Measurements from ENCODE around the gene SLC24A1.

Gene SLC24A1

DNA sequence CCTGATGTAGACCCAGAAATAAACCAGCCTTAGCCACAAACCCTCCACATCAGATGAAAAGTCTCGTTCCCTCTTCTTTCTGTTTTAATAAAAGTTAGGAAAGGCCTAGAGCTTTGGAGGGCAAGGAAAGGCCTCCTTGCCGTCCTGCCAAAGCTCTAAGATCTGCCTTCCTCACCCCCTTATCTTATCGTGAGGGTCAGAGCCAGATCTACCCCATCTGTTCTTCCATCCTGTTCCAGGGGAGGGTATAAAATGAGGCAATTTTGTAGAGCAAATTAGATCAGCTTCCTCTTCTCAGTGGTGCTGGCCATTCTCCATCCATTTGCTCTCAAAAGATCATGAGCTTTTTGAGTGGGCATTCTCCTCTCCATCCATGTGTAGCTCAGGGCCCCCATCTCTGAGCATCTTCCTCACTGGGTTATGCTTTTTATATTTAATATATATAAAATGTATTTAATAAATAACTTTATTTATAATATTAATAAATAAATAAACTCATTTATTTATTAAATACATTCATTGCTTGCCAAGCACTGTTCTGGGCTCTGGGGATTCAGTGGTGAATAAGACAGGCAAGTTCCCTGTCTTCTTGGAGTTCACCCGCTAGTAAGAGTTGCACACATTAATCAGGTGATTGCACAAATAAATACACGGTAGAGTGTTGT, 2.0 kb upstream of the SLC24A1 start:
- DNase-seq, result no peak

DNA sequence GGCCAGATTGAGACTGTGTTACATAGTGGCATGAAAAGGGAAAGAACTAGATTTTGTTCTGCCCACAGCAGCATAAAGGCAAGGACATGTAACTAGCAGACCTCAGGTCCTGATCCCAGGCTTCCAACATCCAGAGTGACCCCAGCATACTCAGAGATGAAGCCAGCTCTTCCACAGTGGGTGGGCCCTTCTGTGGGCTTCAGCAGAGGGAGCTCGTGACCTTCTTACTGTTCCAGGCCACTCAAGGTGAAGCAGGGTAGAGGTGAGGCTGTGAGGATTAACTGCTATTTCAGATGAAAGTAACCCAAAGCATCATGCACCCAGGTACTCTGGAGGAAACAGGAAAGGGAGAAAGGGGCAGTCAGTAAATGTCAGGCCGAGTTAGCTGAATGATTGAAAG, 905 bp upstream of the SLC24A1 start:
- DNase-seq, result no peak

DNA sequence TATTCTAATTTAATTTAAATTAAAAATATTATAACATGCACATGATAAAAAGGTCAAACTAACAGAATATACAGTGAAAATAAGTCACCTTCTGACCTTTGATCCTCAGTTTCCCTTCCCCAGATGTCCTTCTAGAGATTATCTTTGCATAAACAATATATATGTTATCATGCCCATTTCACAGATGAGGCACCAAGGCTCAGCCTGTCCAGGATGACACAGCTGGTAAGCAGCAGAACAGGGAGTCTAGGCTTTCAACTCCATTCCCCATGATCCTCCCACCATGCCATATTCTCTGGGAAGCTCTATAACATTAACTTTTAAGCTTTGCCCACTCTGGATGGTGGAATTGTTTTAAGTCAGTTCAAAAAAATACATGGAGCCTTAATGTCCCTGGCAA, 1.4 kb downstream of the SLC24A1 start:
- DNase-seq, result no peak

DNA sequence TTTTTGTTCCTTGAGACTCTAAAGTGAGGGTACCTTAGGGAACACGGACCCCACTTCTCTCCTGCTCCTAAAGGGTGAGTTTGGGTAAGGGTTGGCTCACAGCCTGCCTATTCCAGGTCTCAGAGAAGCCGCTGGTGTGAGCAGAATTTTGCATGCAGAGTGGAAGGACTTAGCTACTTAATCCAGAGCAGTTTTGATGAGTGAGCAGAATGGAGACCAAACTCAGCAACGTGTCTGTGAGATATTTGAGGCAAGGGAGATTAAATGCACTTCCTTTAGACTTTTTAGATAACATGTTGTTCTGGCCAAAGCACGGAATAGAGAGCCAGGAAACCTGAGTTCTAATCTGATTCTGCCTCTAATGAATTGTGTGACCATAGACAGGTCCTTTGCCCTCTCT, 5.1 kb downstream of the SLC24A1 start:
- no peak for DNase-seq

DNA sequence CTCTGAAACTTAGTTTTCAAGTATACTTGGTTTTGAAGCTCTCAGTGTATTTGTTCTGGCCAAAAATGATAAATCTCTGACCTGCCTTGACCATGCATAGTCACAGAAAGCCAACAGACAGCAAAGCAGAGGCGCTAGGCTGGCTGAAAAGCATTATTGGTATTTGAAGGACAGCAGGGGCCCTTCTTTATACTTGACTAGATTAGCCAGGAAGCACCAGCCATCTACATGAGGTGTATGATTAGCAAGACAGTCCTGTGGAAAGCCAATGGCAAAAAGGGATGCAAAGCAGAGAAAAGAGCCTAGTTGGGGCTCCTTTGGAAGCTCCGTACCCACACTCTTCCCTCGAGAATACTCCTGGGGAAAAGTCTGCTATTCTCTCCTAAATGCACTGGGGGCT, 7.8 kb downstream of the SLC24A1 start:
- DNase-seq, result no peak

DNA sequence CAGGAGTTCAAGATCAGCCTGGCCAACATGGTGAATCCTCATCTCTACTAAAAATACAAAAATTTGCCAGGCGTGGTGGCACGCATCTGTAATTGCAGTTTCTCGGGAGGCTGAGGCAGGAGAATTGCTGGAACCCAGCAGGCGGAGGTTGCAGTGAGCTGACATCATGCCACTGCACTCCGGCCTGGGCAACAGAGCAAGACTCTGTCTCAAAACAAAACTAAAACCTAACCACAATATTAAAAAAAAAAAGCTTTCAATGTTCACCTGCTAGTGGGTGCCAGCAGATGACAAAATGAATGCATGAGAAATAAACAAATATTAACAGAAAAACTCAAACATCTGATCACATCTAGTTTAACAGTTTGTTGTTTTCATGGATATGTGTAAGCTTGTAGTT, 9.0 kb downstream of the SLC24A1 start:
- no peak for DNase-seq

DNA sequence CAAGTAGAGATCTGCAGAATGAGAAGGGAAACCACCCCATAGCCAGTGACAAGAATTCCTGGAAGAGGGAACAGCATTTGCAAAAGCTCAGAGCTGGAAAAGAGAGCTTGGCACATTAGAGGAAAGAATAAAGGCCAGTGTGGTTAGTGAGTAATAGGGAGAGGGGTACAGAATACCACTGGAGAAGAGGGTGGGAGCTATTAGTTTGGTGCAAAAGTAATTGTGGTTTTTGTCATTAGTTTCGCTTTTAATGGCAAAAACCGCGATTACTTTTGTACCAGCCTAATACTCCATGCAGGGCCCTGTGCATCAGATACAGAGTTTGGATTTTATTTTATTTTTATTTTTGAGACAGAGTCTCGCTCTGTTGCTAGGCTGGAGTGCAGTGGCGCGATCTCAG, 9.8 kb downstream of the SLC24A1 start:
- no peak for DNase-seq

DNA sequence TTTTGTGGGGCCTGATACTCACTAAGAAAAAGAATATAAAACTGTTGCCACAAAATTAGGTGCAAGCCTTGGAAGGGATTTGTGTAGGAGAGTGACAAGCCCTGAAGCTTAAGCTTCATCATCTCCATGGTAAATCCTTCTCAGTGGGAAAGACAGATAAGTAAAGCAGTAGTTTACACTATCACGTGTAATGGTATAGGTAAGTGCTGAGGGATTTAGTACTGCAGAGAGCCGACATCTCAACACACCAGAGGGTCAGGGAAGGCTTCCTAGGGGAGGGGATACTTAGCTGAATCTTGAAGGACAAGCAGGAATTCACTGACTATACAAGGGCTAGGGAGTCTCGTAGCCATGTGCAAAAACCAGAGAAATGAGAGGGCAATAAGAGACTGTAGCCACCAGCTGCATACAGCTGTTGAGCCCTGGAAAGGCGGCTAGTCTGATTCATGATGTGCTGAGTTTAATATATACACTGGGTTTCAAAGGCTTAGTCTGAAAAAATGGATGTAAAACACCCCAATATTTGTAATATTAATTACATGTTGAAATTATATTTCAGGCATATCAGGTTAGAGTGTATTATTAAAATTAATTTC, 11.1 kb downstream of the SLC24A1 start:
- no peak for DNase-seq

DNA sequence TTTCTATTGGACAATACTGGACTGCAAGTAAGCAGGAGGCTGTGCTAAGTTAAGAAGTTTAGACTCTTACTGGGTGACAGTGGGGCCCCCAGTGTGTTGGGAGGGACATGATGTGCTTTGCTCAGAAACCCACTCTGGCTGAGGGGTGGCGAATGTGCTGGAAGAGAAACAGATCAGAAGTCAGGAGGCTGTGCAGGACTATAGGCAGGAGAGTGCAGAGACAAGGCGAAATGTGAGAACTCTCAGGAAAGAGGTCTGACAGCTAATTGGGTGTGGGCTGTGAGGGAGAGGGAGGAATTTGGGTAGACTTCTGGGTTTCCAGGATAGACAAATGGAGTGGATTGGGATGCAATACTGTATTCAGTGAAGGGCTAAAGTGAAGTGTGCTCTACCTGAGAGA, 12.0 kb downstream of the SLC24A1 start:
- DNase-seq, result no peak

DNA sequence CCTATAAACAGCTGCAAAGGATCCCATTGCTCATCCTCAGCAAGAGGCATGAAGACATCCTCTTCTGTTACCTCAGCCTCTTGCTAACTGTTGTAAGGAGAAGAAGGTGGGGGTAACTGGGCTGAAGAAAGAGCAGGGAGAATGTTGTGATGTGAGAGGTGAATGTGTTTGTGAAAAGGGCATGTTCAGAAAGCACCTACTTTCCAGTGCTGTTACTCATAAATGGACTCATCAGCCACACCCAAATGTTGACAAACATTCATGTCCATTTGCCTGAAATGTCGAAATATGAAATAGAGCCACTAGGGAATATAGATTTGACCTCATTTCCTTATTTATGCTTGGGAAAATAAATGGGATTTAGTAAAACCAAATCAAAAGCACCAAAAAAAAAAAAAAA, 12.6 kb downstream of the SLC24A1 start:
- DNase-seq, result no peak

DNA sequence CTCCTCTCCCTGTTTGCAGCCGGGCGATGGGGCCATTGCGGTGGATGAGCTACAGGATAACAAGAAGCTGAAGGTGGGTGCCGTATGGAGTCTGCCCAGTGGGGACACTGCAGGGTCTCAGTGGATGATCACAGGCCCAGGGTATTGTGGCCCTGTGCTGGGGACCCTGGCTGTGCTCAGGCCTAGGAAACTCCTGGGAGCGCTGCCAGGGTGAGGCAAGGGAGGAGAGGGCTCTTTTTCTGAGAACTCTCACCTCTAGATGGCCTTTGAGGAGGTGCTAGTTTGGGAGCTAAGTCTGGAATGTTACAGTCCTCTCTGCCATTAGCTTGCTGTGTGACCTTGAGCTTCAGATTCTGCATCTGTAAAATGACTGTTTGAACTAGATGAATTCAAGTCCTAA, 16.4 kb downstream of the SLC24A1 start:
- no peak for DNase-seq

DNA sequence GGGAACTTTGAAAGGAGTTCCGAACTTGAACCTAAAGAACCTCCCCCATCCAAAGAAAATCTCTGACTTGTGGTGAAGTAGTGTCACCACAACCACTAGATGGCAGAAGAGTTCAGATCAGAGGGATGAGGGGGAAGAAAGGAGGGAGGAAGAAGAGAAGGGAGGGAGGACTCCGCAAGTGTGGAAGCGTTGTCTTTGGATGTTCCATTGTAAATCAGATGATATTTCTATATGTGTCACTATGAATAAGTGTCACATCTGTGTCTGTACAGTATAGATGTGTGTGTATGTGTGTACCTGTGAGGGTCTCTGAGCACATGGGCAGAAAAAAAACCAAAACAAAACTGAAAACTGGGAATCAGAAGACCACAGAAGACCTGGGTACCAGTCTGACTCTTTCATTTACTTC, 16.9 kb downstream of the SLC24A1 start:
- peak; percentile 34 to 42 for DNase-seq

DNA sequence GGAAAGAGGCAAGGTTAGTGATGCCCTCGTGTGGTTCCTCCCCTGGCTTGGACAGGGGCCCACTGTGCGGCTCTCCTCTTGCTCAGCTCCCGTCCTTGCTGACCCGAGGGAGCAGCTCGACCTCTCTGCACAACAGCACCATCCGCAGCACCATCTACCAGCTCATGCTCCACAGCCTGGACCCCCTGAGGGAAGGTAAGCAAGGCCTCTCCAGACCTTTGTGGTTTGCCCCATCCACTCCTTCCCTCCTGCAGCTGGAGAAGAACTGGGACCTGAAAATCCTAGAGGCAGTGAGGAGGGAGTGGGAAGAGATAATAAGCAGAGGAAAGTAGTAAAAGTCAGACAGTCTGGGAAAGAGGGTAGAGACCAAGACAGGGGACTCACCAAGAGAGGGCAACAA, 17.8 kb downstream of the SLC24A1 start:
- no peak for DNase-seq

DNA sequence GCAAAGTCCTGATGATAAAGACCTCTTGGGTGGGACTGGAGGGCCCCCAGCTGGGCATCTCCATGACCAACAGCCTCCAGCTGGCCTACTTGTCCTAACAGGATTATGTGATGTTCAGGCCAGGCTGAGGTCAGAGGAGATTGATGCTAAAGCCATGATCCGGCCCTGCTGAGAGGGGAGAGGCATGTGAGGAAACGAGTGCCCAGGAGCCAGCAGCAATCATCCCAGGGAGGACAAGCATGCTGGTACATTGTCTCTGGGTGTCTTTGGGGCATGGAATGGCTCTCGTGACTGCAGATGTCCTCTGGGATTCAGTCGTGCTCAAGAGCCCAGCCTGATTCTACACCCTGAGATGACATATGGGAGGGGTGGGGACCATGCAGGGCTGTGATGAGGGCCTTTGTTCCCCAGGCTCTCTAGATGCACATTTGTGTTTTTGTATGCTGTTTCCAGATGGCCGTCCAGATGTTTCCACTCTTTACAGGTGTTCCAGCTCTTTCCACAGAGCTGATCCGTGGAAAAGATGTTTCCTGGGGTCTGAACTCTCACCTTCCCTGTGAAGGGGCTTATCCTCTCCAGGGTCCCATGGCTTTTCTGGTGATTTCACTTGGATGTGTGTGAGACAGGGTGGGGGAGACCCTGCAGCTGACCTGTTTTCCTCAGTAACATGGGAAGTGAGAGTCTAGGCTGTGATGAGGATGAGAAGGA, 20.2 kb downstream of the SLC24A1 start:
- DNase-seq, result no peak

DNA sequence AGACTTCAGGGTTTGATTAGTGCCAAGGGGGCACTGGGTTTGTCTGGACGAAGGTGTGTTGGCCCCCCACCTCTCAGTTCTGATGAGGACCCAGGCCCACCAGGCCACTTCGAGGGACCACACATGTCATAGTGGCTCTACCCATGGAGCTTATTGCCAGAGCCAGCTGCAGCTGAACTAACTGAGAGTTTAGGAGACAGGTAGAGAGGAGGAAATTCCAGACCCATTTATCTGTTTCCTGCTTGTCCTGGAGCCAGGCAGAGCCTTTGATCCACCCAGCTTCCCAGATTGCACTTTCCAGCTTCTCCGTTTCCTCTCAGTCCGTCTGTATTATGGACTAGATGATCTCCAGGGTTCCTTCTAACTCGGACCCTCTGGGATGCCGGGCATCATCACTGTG, 20.9 kb downstream of the SLC24A1 start:
- no peak for DNase-seq

DNA sequence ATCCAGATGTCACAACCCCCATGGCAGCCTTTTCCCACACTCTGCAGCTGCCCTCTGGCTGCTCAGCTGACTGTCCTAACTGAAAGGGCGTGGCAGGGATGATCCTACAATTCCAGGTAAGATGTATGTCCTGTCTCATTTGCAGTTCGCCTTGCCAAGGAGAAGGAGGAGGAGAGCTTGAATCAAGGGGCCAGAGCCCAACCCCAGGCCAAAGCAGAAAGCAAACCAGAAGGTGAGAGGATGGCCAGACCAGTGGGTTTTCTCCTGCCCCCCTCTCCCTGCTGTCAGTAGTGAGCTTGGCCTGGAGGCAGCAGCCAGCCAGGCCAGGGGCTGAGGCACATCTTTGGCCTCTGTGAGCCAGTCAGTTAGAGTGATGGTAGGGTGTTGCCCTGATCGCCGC, 22.5 kb downstream of the SLC24A1 start:
- no peak for DNase-seq

DNA sequence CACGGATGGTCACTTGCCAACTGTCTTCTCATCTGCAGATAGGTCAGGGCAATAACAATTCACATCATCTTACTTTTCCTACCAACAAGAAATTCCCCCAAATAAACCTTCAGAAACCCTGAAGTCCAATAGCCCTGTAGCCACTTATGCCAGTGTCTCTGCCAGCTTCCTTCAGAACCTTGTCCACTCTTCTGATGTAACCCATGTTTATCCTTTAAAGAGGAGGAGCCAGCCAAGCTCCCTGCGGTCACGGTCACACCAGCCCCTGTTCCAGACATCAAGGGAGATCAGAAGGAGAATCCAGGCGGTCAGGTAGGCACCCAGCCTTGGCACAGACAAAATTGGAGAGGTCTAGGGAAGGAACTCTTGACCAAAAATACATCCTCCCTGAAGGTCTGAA, 23.7 kb downstream of the SLC24A1 start:
- no peak for DNase-seq

DNA sequence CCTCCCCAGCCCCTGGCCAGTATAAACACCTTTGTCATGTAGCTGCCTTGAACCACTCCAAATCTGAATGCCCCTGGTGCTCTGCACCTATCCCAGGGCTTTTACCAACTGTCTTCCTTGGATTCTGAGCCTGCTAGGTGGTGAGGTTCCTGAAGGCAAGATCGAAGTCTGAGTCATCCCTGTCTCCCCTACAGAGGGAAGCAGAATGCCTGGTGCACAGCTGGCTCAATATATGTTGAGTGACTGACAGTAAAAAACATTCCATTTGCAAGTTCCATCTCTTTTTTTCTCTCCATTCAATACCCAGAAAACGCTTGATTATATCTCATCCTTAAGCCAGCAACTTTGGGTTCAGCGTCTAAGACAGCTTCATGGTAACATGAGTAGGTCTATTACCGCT, 24.7 kb downstream of the SLC24A1 start:
- no peak for DNase-seq

DNA sequence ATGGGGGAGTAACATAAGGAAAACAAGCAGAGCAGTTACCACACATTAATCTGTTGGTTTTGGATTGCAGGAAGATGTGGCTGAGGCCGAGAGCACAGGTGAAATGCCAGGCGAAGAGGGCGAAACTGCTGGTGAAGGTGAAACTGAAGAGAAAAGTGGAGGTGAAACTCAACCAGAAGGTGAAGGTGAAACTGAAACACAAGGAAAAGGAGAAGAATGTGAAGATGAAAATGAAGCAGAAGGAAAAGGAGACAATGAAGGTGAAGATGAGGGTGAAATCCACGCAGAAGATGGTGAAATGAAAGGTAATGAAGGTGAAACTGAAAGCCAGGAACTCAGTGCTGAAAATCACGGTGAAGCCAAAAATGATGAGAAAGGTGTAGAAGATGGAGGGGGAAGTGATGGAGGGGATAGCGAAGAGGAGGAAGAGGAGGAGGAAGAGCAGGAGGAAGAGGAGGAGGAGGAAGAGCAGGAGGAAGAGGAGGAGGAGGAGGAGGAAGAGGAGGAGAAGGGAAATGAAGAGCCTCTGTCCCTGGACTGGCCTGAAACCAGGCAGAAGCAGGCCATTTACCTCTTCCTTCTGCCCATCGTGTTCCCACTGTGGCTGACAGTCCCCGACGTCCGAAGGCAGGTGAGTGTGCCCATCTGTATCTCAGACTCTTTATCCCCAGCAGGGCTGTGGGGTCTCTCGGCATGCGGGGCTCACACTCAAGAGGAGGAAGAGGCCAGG, 28.7 kb downstream of the SLC24A1 start:
- DNase-seq, result no peak

DNA sequence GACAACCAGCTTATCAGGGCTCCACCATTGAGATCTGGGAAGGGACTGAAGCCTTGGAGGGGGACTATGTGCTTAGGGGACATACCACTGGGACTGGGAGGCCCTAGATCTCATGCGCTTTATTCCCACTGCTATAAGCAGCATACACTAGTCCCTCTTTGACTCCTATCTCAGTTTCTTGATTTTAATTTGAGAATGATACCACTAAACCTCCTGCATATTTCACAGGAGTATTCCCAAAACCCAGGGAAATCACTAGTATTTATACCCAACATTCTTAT, 29.2 kb downstream of the SLC24A1 start:
- DNase-seq, result no peak

DNA sequence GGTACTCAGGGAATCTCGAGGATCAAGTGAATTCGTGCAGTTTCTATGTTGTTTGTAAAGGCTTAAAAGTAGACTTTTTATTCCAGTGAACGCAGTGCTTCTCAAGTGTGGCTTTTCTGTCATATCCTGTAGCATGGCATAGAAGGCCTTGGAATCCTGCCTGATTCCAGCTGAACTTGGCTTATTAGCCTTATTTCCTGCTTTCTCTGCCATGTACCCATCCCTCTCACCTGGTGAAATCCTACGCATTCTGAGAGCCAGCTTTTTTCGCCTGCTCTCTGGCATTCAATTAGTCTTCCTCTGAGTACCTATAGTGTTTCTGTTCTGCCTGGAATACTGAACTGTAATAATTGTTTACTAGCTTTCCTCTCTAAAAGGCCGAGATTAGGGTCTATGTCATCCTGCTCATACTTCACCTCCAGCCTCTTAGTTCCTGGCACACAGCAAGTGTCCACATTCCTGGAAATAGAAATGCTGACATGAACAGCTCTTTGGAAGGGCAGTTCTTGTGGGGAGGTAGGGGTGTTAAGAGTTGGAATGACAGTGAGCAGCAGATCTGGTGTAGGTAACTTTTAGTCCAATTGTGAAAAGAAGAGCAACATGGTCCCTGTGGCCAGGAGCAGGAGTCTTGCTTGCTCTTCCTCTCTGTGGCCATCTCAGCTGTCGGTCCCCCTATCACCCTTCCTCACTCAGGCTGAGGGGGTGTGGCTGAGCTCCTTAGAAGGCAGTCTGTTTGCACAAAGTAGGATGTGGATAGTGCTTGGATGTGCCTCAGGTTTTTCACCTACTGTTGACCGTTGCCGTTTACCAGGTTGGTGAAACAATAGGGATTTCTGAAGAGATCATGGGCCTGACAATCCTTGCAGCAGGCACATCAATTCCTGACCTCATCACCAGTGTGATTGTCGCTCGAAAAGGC, 30.4 kb downstream of the SLC24A1 start:
- DNase-seq, result no peak

DNA sequence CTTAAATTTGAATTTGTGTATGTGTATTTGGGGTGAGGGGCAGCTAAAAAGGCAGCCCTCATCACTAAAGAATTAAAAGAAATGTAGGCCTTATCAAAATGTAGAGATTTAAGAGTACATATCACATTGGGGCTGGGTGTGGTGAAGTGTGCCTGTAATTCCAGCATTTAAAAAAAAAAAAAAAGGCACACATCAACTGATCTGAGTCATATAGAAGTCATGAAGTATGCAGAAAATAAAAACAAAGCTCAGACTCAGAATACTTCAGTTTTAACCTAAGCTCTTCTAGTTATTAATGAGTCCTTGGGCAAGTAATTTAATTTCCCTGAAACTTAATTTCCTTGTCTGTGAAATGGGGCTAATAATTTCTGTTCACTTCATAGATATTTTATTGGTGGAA, 31.6 kb downstream of the SLC24A1 start:
- no peak for DNase-seq

All from NCI-H1930 (cell line).